PFSK-1 (cell line): ENCODE results near the gene TRMT44.

Experiments used
- FOXP2 ChIP-seq: optimal IDR thresholded peaks from 2 replicates; pipeline ENCODE3; 2011; ENCODE audit warnings: borderline replicate concordance, control low read depth, inconsistent platforms; ENCODE audit not compliant: insufficient read depth; ENCODE audit errors: extremely low read length, extremely low read depth
- POLR2AphosphoS5 ChIP-seq: IDR thresholded peaks from 2 replicates; pipeline ENCODE4 v1.6.1; 2012; ENCODE audit warnings: low read depth, mild to moderate bottlenecking, control low read depth, low read length, moderate library complexity
- REST ChIP-seq, 2 experiments: IDR thresholded peaks; 2 replicates each; pipeline versions ENCODE4 v1.6.1 to v1.8.0; 2011 to 2012; ENCODE audit warnings: low read depth in 2 of 2, low read length in 2 of 2, control low read depth in 1 of 2, inconsistent platforms in 1 of 2, mild to moderate bottlenecking in 1 of 2, moderate library complexity in 1 of 2; ENCODE audit not compliant: insufficient read depth in 1 of 2
- SIN3A ChIP-seq: IDR thresholded peaks from 2 replicates; pipeline ENCODE4 v1.6.1; 2012; ENCODE audit warnings: mild to moderate bottlenecking, low read length, moderate library complexity, borderline replicate concordance; ENCODE audit not compliant: insufficient read depth
- TAF1 ChIP-seq: IDR thresholded peaks from 2 replicates; pipeline ENCODE4 v1.6.1; 2012; ENCODE audit warnings: low read length, control low read depth, borderline replicate concordance; ENCODE audit not compliant: insufficient read depth

TRMT44 gene

DNA sequence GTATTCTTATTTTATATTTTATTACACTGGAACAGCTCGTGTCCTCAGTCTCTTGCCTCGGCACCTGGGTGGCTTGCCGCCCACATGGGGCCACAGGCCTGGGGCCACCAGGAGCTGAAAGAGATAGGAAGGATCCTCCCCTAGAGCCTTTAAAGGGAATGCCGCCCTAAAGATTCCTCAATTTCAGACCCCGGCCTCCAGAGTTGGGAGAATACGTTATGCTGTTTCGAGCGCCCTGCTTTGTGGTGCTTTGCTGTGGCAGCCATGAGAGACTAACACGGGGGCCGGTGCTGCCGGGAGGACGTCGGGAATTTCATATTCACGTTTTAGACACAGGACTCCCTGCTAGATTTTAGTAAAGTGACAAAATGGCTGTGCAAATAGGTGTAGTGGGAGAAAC, 33.3 kb upstream of the TRMT44 start:
- TF ChIP-seq POLR2AphosphoS5 (no peak), FOXP2 (no peak), SIN3A (no peak), TAF1 (no peak), REST (IDR thresholded peaks at IDR 0.05; ENCODE audit: insufficient read depth in 1 of 2, low read depth in 2 of 2, low read length in 2 of 2) (no peak)

GRCh38 chr4:8407756-8408155, 32.8 kb upstream of the TRMT44 start:
- TF ChIP-seq POLR2AphosphoS5, result no peak
- no peak for TF ChIP-seq FOXP2
- no peak for TF ChIP-seq SIN3A
- no peak for TF ChIP-seq REST (IDR thresholded peaks at IDR 0.05; ENCODE audit: insufficient read depth in 1 of 2, low read depth in 2 of 2, low read length in 2 of 2)
- TF ChIP-seq TAF1, result no peak

DNA sequence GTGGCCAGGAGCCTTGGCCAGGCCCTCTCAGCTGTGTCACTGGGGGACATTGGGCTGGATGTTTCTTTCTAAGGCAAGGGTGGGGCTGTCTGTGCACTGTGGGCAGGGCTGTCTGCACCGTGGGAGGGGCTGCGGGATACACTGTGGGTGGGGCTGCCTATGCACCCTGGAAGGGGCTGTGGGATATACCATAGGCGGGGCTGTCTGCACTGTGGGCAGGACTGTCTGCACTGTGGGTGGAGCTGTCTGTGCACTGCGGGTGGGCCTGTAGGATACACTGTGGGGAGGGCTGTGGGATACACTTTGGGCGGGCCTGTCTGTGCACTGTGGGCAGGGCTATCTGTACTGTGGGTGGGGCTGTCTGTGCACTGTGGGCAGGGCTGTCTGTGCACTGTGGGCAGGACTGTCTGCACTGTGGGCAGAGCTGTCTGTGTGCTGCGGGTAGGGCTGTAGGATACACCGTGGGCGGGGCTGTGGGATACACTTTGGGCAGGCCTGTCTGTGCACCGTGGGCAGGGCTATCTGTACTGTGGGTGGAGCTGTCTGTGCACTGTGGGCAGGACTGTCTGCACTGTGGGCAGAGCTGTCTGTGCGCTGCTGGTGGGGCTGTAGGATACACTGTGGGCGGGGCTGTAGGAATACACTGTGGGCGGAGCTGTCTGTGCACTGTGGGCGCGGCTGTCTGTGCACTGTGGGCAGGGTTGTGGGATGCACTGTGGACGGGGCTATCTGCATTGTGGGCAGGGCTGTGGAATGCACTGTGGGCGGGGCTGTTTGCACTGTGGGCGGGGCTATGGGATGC, 31.1 kb upstream of the TRMT44 start:
- TF ChIP-seq POLR2AphosphoS5, result no peak
- no peak for TF ChIP-seq TAF1
- no peak for TF ChIP-seq REST (IDR thresholded peaks at IDR 0.05; ENCODE audit: insufficient read depth in 1 of 2, low read depth in 2 of 2, low read length in 2 of 2)
- no peak for TF ChIP-seq SIN3A
- TF ChIP-seq FOXP2, result no peak

GRCh38 chr4:8410066-8410625, 30.4 kb upstream of the TRMT44 start:
- no peak for TF ChIP-seq REST (IDR thresholded peaks at IDR 0.05; ENCODE audit: insufficient read depth in 1 of 2, low read depth in 2 of 2, low read length in 2 of 2)
- no peak for TF ChIP-seq SIN3A
- no peak for TF ChIP-seq TAF1
- TF ChIP-seq POLR2AphosphoS5, result no peak
- TF ChIP-seq FOXP2, result no peak

GRCh38 chr4:8410641-8411271, 29.8 kb upstream of the TRMT44 start:
- TF ChIP-seq TAF1 (no peak), SIN3A (0 out of 2 replicates have a peak, but pooled peaks have one; percentile 18)
